H9 (cell line): ENCODE results near the gene LRP1-AS. TPM values are rescaled to one million over a fixed set of nuclear protein-coding genes. Genes with fewer than 3 reads are reported as not detected.

Experiments
- DNase-seq: peaks from one replicate; pipeline ENCODE4 v3.0.0-alpha.2; 2017
- H2AFZ ChIP-seq: one replicate; pipeline ENCODE4 v1.6.1; 2013; ENCODE audit warnings: mild to moderate bottlenecking, low read length, control low read depth, moderate library complexity
- H2AK5ac ChIP-seq: 2 replicates; pipeline ENCODE4 v1.6.1; 2013; ENCODE audit warnings: low read length, control low read depth, mixed read lengths; ENCODE audit not compliant: insufficient read length
- H2BK120ac ChIP-seq: one replicate; pipeline ENCODE4 v1.6.1; 2013; ENCODE audit warnings: low read depth, mild to moderate bottlenecking, low read length, control low read depth, inconsistent platforms; ENCODE audit not compliant: poor library complexity, severe bottlenecking
- H2BK12ac ChIP-seq: 2 replicates; pipeline ENCODE4 v1.6.1; 2013; ENCODE audit warnings: low read length, control low read depth, mixed read lengths, low read depth; ENCODE audit not compliant: insufficient read length
- H2BK15ac ChIP-seq: 2 replicates; pipeline ENCODE4 v1.6.1; 2013; ENCODE audit warnings: low read depth, low read length, control low read depth
- H2BK20ac ChIP-seq: one replicate; pipeline ENCODE4 v1.6.1; 2013; ENCODE audit warnings: low read depth, mild to moderate bottlenecking, low read length, control low read depth, inconsistent platforms; ENCODE audit not compliant: poor library complexity, severe bottlenecking
- H2BK5ac ChIP-seq: 2 replicates; pipeline ENCODE4 v1.6.1; 2013; ENCODE audit warnings: low read length, control low read depth, mixed read lengths; ENCODE audit not compliant: insufficient read length
- H3K14ac ChIP-seq: 2 replicates; pipeline ENCODE4 v1.6.1; 2013; ENCODE audit warnings: low read length, control low read depth; ENCODE audit not compliant: insufficient read depth
- H3K18ac ChIP-seq: 2 replicates; pipeline ENCODE4 v1.6.1; 2013; ENCODE audit warnings: low read depth, mild to moderate bottlenecking, mixed read lengths, low read length, control low read depth; ENCODE audit not compliant: insufficient read length
- H3K23ac ChIP-seq: 2 replicates; pipeline ENCODE4 v1.6.1; 2013; ENCODE audit warnings: low read length, control low read depth, mixed read lengths, low read depth; ENCODE audit not compliant: insufficient read length
- H3K23me2 ChIP-seq: 2 replicates; pipeline ENCODE4 v1.6.1; 2013; ENCODE audit warnings: low read depth, mild to moderate bottlenecking, mixed read lengths, low read length, control low read depth; ENCODE audit not compliant: insufficient read length, poor library complexity, severe bottlenecking
- H3K27ac ChIP-seq: 2 replicates; pipeline ENCODE4 v1.5.1; 2013; ENCODE audit warnings: low read length, control low read depth, mixed read lengths, low read depth; ENCODE audit not compliant: insufficient read length
- H3K27me3 ChIP-seq: 2 replicates; pipeline ENCODE4 v1.6.1; 2013; ENCODE audit warnings: low read length, control low read depth, inconsistent platforms; ENCODE audit not compliant: insufficient read depth
- H3K4ac ChIP-seq: 2 replicates; pipeline ENCODE4 v1.6.1; 2013; ENCODE audit warnings: low read depth, mild to moderate bottlenecking, control low read depth, inconsistent platforms, low read length, moderate library complexity
- H3K4me1 ChIP-seq: 2 replicates; pipeline ENCODE4 v1.6.1; 2013; ENCODE audit warnings: low read length, control low read depth, inconsistent platforms; ENCODE audit not compliant: insufficient read depth
- H3K4me2 ChIP-seq: 2 replicates; pipeline ENCODE4 v1.6.1; 2013; ENCODE audit warnings: low read length, control low read depth, mixed read lengths; ENCODE audit not compliant: insufficient read length, insufficient read depth
- H3K56ac ChIP-seq: 2 replicates; pipeline ENCODE4 v1.6.1; 2013; ENCODE audit warnings: low read depth, mild to moderate bottlenecking, mixed read lengths, low read length, control low read depth; ENCODE audit not compliant: insufficient read length
- H3K79me1 ChIP-seq: 2 replicates; pipeline ENCODE4 v1.6.1; 2013; ENCODE audit warnings: low read depth, mild to moderate bottlenecking, moderate library complexity, low read length, control low read depth, inconsistent platforms; ENCODE audit not compliant: insufficient read depth, poor library complexity, severe bottlenecking
- H3K79me2 ChIP-seq: 2 replicates; pipeline ENCODE4 v1.6.1; 2013; ENCODE audit warnings: low read length, control low read depth, inconsistent platforms; ENCODE audit not compliant: insufficient read depth
- H3K9ac ChIP-seq: 2 replicates; pipeline ENCODE4 v1.6.1; 2013; ENCODE audit warnings: low read length, control low read depth, mixed read lengths; ENCODE audit not compliant: insufficient read length; ENCODE audit errors: extremely low read depth
- H3K9me3 ChIP-seq: one replicate; pipeline ENCODE4 v1.6.1; 2013; ENCODE audit warnings: low read depth, low read length, inconsistent platforms; ENCODE audit not compliant: control insufficient read depth
- H3T11ph ChIP-seq: one replicate; pipeline ENCODE4 v1.6.1; 2013; ENCODE audit warnings: mild to moderate bottlenecking, low read length, control low read depth, inconsistent platforms
- H4K20me1 ChIP-seq: one replicate; pipeline ENCODE4 v1.6.1; 2013; ENCODE audit not compliant: control insufficient read depth, insufficient read length, insufficient read depth
- H4K5ac ChIP-seq: 2 replicates; pipeline ENCODE4 v1.6.1; 2013; ENCODE audit warnings: low read depth, mild to moderate bottlenecking, mixed read lengths, low read length, control low read depth; ENCODE audit not compliant: insufficient read length
- H4K8ac ChIP-seq: replicated peaks from 2 replicates; pipeline ENCODE4 v1.6.1; 2013; ENCODE audit warnings: low read length, control low read depth, mixed read lengths, low read depth; ENCODE audit not compliant: insufficient read length
- H4K91ac ChIP-seq: 2 replicates; pipeline ENCODE4 v1.6.1; 2013; ENCODE audit warnings: low read depth, mild to moderate bottlenecking, moderate library complexity, mixed read lengths, low read length, control low read depth; ENCODE audit not compliant: insufficient read length
- H3K27ac Mint-ChIP-seq, 3 experiments: 2 replicates in 2 of 3; 3 replicates in 1 of 3; pipeline ENCODE4 v1.8.0; 2020 to 2021; ENCODE audit warnings: mixed read lengths in 3 of 3, mild to moderate bottlenecking in 1 of 3, moderate library complexity in 1 of 3
- H3K27me3 Mint-ChIP-seq: 2 replicates; pipeline ENCODE4 v1.8.0; 2021; ENCODE audit warnings: low read depth, mild to moderate bottlenecking, moderate library complexity, mixed read lengths
- H3K36me3 Mint-ChIP-seq, 3 experiments: 2 replicates in 2 of 3; 3 replicates in 1 of 3; pipeline ENCODE4 v1.8.0; 2020 to 2021; ENCODE audit warnings: low read depth in 3 of 3, mixed read lengths in 3 of 3; ENCODE audit not compliant: insufficient read depth in 1 of 3
- H3K4me1 Mint-ChIP-seq, 2 experiments: 2 replicates each; pipeline ENCODE4 v1.8.0; 2020; ENCODE audit warnings: mixed read lengths in 2 of 2
- H3K4me3 Mint-ChIP-seq, 2 experiments: 2 replicates in 1 of 2; 3 replicates in 1 of 2; pipeline ENCODE4 v1.8.0; 2020 to 2021; ENCODE audit warnings: mild to moderate bottlenecking in 2 of 2, mixed read lengths in 2 of 2, moderate library complexity in 1 of 2
- H3K9me3 Mint-ChIP-seq, 2 experiments: 2 replicates in 1 of 2; 3 replicates in 1 of 2; pipeline ENCODE4 v1.8.0; 2020; ENCODE audit warnings: mild to moderate bottlenecking in 2 of 2, mixed read lengths in 2 of 2, moderate library complexity in 1 of 2
- WGBS: extraction: QIAGEN DNeasy Blood & Tissue Kit; methylation state at CpG from one replicate; pipeline ENCODE4 v1.1.7; 2013; ENCODE audit warnings: missing lambda C conversion rate, low lambda C conversion rate, mixed read lengths; ENCODE audit not compliant: insufficient read length; ENCODE audit errors: extremely low coverage; 5-methylcytosine and 5-hydroxymethylcytosine counted together
- total RNA-seq: library from RNA; stranded (reverse); gene quantifications from 2 replicates; pipeline ENCODE4 v1.2.1, GENCODE V29; 2021
- TF ChIP-seq, protein P1 (sequence below): fragments of 200-600 bp; sonication (generic); conservative IDR thresholded peaks from 3 replicates; pipeline ENCODE4 v1.8.0; 2021; ENCODE audit warnings: antibody characterized with exemption, mild to moderate bottlenecking

Gene LRP1-AS
- total RNA-seq, 1 experiment from 2014 or later, result not detected

DNA sequence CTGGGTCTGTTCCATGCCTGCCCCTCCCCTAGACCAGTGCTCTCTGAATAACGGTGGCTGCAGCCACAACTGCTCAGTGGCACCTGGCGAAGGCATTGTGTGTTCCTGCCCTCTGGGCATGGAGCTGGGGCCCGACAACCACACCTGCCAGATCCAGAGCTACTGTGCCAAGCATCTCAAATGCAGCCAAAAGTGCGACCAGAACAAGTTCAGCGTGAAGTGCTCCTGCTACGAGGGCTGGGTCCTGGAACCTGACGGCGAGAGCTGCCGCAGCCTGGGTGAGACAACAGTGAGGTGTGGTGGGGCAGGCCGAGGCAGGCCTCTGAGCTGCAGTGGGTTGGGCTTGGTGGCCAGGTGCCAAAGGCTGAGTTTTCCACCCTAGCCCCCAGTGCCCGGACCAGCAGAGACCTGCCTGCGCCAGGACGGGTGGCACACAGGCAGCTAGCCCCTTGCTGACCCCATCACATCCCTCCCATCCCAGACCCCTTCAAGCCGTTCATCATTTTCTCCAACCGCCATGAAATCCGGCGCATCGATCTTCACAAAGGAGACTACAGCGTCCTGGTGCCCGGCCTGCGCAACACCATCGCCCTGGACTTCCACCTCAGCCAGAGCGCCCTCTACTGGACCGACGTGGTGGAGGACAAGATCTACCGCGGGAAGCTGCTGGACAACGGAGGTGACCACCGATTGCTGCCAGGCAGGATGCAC is 28.2 kb upstream of the LRP1-AS start:
- TF ChIP-seq, protein P1, sequence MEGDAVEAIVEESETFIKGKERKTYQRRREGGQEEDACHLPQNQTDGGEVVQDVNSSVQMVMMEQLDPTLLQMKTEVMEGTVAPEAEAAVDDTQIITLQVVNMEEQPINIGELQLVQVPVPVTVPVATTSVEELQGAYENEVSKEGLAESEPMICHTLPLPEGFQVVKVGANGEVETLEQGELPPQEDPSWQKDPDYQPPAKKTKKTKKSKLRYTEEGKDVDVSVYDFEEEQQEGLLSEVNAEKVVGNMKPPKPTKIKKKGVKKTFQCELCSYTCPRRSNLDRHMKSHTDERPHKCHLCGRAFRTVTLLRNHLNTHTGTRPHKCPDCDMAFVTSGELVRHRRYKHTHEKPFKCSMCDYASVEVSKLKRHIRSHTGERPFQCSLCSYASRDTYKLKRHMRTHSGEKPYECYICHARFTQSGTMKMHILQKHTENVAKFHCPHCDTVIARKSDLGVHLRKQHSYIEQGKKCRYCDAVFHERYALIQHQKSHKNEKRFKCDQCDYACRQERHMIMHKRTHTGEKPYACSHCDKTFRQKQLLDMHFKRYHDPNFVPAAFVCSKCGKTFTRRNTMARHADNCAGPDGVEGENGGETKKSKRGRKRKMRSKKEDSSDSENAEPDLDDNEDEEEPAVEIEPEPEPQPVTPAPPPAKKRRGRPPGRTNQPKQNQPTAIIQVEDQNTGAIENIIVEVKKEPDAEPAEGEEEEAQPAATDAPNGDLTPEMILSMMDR, result peak; percentile 89
- Histone ChIP-seq H4K91ac (no peak overlapping the region), H3K79me2 (no peaks in the 10 kb centered on the region), H3K14ac (no peak overlapping the region), H3K4me2 (no peak overlapping the region), H3K27ac (no peak overlapping the region), H2BK20ac (no peak overlapping the region), H4K5ac (no peak overlapping the region), H3T11ph (no peak overlapping the region), H2AFZ (no peak overlapping the region), H3K4me1 (no peaks in the 10 kb centered on the region), H3K27me3 (no peaks in the 10 kb centered on the region), H3K23me2 (no peaks in the 10 kb centered on the region), H2BK15ac (no peak overlapping the region), H3K9me3 (no peaks in the 10 kb centered on the region), H4K20me1 (peaks cover 3% of the 10 kb centered on the region), H4K8ac (no peak overlapping the region), H2BK5ac (no peak overlapping the region), H3K9ac (no peak overlapping the region), H3K4ac (no peak overlapping the region), H3K18ac (no peak overlapping the region), H2BK120ac (no peak overlapping the region), H2BK12ac (no peak overlapping the region), H3K23ac (no peak overlapping the region), H3K56ac (no peak overlapping the region), H3K79me1 (no peaks in the 10 kb centered on the region), H2AK5ac (no peak overlapping the region)
- Mint-ChIP-seq H3K4me3 (no peak overlapping the region), H3K27ac (peak overlapping the region; percentile 31 to 83 (median 83); a peak in 5 of 7 replicates), H3K4me1 (peaks cover 0 to 9% of the 10 kb centered on the region in 2 experiments; a peak in 2 of 4 replicates), H3K9me3 (no peaks in the 10 kb centered on the region), H3K36me3 (peaks cover 49 to 86% (median 82%) of the 10 kb centered on the region in 3 experiments; a peak in 6 of 7 replicates), H3K27me3 (no peaks in the 10 kb centered on the region)
- peak; percentile 93 for DNase-seq
- no CpG with 5 or more reads among the region's 29 CpGs for WGBS
